Stimulated activated CD8-positive, alpha-beta memory T cell treated with anti-CD3 and anti-CD28 coated beads, Interleukin-12 subunit alpha, Interleukin-12 subunit beta, amount 100 ng/mL, for 24 hours (primary cell): ENCODE measurements around the gene MSI2.

Experiments used
- DNase-seq: peaks from one replicate; pipeline ENCODE4 v3.0.0-alpha.2; 2020; ENCODE audit errors: extremely low read depth

Gene MSI2

DNA sequence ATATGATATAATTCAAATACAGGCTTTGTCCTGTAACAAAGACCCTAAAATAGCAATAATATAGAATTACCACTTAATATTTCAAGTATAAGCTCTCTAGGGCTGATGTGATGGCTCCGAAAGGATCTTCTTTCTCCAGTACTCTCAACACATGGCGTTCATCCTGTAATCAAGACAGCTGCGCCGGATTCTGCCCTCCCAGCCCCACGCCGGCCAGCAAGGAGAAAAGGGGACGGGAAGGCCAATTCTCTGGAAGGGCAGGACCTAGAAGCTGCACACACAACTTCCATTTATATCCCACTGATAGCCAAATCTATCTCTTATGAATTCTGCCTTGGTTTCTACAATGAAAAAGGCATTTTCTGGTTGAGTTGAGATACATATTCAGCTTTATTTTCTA is 456.8 kb downstream of the MSI2 start:
- no peak for DNase-seq

DNA sequence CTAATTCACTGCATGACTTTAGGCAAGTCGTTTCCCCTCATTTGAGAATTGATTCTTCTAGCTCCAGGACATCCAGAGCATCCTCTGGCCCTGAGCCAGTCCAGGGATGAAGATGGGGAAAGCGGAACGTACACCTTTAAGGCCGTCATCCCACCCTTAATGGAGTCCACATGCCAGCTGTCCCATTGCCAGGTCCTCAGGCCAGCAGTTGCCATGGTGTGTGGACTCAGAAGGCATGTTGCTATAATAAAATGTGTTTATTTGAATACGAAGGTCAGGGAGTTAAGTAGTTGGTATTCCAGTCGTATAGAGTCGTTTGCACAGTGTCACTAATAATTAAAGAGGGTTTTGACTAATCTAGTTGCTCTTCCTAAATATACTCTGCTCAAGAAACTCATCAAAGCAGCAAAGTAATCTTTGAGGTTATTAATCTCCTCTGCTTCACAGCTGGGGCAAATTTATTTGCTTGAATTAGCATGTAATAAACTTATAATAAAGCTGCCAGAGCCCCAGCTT is 458.4 kb downstream of the MSI2 start:
- DNase-seq = no peak

DNA sequence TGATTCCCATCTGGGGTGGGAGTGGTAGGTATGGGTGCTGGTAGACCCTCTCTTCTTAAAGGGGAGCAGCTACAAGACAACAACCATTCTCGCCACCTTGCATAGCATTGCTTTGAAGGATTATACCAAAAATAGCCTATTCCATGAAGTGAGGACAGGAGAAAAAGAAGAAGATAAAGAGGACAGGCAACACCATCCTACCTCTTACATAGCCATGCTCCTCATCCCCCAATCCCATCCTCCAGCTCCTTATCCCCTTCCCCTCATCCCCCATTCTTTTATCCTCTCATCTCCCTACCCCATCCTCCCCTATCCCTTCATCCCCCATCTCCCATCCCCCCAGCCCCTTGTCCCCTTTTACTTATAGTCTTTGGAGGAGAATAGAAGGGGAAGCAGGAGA is 459.7 kb downstream of the MSI2 start:
- DNase-seq = no peak

DNA sequence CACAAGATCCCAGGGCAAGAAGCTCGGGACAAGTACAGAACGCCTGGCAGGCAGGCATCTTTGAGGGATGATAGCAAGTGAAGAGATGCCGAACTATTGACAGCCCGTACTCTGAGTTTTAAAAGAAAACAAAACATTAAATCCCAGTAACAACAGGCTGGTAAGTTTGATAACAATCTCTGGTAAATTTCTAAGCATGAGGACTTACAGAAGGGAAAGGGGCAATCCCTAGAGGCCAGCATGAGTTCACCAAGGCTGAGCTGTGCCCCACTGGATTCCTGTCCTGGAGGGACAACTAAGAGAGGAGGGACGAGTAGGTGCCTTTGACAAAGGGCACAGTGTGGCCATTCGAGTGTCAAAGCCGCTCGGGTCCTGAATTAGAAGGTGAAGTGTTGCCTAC is 462.6 kb downstream of the MSI2 start:
- no peak for DNase-seq

DNA sequence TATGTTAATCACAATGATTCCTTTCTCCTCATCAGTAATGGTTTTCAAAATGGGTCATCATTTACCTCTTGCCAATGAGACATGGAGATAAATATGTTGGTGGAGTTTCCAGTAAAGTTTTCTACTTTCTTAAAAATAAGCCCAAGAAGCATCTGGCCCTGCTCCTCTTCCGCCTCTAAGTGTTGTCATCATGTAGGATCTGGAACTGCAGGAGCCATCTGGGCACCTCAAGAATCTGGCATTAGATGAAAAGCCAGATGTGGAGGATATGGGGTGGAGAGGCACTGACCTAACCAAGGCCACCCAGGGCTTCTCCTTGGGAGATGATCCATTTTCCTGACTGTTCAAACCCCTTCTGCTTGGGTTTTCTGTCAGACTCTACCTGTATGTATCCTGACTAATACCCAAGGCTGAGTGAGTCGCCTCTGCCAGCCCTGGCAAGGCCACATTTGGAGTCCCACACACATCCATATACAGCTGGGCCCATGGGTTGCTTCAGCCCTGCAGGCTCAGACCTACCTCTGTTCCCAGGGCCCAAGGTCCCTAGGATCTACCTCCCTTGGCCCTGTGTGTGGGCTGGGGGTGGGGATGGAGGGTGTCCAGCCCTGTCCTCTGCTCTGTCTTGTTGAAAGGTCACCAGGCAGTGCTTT is 464.2 kb downstream of the MSI2 start:
- DNase-seq = no peak

DNA sequence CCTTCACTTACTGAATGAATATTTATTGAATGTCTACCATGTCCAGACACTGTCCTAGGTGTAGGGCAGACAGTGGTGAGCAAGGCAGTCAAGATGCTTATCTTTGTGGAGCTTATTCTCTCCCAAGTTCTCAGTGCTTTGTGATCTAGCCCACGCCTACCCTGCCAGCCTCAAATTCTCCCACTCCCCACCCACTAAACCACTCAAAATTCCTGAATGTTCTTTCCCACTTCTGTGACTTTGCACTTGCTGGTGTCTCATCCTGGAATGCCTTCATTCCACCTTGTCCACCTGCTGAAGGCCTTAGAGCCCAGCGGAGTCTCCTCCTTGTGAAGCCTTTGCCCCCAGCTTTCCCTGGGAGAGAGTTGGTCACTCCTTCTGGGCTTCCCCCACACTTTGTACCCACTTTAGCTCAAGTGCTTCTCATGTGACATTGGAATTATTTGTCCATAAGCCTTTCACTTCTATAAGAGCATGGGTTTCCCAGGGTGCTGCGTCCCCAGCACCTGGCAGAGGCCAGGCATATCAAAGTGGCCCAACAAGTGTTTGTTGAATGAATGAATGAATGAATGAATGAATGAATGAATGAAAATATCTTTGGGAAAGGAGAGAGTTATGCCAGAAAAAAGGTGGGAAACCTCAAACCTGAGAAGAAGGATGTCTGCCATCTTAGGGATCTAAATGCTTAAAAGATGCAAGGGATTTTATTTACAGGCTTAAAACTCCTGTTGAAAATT is 465.8 kb downstream of the MSI2 start:
- no peak for DNase-seq

DNA sequence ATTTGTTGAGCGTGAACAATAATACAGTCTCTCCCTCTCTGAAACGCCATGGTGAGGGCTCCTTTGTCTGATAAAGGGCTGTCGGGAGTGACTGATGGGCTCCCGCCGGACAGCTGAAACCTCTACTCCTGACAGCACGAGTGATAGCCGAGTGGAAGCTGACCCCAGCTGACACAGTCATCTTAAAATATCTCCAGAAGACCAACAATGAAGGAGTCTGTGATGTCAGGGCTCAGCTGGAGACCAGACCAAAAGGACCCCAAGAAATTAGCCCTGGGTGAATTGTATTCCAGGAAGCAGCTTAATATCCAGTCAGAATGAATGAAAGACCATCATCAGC is 466.4 kb downstream of the MSI2 start:
- no peak for DNase-seq

DNA sequence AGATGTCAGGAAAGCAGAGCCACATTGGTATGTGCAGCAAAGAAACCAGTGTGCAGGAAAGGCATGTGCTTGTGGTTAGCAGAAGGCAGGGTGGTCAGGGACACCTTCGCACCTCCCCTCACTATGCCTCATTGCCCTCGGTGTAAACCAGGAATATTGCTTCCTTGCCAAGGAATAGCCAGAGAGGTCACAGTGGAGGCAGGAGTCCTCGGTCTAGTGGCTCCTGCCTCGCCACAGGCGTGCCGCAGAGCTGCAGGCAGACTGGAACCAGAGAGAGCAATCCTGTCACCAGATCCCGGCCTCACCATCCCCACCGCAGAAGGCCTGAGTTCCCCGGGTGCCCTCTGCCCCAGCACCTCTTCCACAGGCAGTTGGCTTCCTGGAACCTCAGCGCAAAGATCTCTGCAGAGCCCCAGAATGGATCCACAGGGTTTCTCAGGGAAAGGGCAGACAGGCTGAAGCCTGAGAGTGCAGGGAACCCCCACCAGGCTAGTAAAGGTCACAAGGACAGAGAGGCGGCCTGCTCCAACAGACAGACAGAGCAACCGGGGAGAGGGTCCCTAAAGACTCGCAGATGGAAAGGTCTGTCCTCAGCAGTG is 467.2 kb downstream of the MSI2 start:
- no peak for DNase-seq

DNA sequence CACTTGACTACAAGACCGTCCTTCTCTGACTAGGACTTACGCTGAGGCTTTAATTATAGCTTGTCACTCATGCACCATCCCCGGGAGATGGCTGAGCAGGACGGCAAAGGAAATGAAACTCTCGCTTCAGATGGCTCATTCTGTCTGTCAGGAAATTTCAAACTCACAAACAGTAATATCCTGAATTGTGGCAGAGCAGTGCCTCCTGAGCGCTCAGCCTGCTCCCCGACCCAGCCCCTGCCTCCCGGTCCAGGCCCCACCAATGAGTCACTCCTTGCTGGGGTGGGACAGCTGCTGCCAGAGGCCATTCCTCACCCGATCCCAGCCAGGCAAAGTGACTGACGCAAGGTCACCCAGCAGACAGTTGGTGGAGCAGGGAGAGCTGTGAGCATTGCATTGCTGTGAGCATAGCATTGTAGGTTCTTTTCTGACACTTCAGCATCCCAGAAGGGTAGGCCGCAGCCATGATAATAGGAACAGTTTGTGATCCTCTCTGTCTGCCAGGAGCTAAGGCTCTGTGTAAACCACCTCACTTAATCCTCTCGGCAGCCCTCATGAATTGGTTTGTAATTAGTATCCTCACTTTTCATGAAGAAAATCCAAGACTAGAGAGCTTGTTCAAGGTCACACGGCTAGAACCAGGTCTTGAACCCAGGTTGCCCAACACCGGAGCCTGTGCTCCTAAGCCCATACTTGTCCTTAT is 467.9 kb downstream of the MSI2 start:
- DNase-seq = no peak

DNA sequence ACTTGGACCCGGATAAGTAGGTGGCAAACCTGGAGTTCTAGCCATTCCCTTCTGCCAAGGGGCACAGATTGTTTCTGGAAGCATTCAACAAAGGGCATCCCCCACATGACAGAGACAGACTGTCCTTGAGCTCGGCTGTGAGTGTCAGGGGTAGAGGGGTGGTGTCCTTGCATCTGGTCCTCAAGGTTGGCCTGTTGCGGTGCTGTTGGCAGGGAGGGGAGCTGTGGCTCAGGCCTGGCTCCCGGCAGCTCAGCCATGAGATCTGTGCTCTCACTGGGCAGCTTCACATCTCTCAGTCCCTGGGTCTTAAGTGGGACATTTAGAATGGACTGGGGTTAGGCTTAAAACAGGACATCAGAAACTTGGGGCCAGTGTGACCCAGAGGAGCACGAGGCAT is 468.4 kb downstream of the MSI2 start:
- no peak for DNase-seq

DNA sequence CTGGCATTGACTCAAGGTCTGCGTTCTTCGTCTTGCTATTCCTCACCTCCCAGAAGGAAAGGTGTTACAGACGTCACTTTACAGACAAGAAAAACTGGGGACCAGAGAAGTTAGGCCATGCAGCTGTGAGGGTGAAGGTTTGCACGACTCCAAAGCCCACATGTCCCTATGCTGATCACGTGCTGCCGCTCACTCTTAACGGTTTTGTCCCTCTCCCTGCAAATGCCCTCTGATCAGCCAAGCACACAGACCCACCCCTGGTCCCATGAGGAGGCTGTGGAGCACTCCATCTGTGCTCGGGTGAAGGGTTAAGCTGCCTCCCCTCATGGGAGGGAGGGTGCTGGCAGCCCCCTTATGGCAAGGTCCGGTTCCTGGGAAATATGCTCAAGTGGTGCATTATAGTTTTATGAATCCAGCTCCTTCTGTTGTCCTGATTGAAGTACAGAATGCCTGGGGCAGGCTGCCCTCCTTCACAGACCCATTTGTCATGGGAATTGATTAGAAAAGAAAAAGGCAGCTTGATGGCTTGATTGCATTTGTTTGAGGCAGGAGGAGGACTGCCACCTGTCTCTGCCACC is 470.0 kb downstream of the MSI2 start:
- DNase-seq = no peak

DNA sequence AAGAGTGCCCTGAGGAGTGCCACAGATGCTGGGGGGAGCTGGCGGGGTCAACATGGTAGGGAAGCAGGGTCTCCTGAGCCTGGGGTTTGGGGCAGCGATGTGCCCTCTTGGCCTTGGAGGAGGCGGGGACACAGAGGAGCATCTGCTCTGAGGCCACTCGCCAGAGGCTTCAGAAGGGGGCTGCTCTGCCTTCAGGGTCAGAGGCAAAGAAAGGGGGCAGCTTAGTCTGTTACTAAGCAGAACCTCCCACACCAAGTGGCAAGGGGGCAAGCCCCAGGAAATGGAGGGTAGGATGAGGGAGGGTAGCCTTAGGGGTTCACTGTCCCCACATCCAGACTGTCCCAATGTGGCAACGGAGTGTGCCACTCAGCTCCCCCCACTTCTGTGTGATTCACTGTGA is 470.5 kb downstream of the MSI2 start:
- no peak for DNase-seq

DNA sequence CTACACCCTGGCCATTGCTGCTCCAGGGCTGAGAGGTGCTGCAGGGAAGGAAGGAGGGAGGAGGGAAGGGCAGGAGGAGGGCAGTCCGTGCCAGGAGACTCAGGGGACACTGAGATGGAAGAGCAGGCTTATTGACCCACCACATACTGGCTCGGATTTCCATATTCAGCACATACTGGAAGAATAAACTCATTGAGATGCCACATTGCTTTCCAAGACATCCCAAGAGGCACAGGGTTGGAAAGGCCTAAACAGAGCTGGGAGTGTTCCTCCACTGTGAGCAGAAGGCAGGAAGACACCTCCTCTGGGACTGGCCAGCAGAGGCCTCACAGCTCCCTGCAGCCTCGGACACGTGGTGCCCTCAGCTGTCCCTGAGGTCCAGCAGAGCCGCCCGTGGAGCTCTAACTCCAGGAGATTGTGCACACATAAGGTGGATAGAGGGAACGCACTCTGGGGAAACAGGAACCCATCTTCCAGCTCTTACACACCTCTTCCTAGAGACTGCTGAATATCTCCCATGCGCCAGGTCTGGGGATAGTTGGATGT is 471.4 kb downstream of the MSI2 start:
- no peak for DNase-seq

DNA sequence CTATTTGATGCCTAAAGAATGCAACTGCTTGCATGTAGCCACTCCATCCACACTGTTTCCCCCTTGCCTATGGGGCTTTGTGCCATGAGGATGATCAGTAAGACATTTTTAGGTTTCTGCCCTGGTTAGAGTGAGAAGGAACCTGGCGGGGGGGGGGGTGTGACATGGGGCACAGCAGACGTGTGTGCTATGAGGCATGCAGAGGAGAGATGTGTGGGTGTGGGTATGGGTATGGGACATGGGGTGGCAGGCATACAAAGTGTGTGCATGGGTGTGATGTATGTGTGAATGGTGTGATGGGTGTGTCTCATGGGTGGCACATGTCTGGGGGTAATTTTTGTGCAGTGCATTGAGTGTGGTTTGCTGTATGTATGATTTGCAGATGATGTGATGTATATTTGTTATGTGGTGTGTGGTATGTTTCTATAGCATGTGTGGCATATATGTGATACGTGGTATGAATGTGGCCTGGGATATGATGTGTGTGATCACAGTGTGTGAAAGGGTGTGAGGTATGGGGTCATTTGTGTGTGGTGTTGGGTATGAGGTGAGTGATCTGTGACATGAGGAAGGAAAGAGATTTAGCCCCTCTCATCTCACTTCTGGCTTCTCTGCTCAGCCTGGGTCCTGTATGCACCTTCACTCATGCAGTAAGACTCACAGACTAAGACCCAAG is 473.8 kb downstream of the MSI2 start:
- DNase-seq = no peak

DNA sequence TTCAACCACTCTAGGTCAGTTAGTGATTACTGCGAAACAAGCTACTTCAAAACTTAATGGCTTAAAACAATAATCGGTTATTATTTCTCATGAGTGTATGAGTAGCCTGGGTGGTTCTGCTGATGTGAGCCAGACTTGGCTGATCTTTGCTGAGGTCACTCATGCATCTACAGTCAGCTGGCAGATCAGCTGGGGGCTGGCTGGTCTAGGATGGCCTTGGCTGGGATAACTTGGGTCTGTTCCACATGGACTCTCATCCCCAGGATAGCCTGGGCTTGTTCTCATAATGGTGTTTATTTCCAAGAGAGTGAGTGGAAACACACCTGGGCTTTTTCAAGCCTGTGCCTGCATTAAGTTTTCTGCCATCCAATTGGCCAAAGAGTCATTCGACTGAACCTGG is 475.7 kb downstream of the MSI2 start:
- no peak for DNase-seq

DNA sequence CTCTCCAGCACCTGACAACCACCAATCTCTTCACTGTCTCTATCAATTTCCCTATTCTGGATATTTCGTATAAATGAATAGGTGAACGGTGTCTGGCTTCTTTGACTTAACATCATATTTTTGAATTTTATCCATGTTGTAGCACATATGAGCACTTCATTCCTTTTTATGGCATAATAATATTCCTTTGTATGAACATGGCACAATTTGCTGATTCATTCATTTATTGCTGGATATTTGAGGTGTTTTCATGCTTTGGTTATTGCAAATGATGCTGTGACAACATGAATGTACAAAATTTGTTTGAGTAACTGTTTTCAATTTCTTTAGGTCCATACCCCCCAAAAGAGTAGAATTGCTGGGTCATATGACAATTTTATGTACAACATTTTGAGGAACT is 476.8 kb downstream of the MSI2 start:
- no peak for DNase-seq
